Peyer's patch (tissue), 4 donors: Measurements from ENCODE around the gene PHACTR1.

Source experiments
- POLR2A ChIP-seq, 2 donors: fragments of 450-650 bp; IDR thresholded peaks; one replicate each; pipeline ENCODE4 v1.5.1; 2017; ENCODE audit warnings: antibody characterized with exemption in 2 of 2, mild to moderate bottlenecking in 2 of 2, moderate library complexity in 2 of 2
- TF ChIP-seq, protein P1 (sequence below), 6 experiments: fragments of 450-650 bp in 4 of 6; fragments of 200-600 bp in 2 of 6; sonication (generic) in 1 of 6; IDR thresholded peaks; one replicate each; pipeline ENCODE4 v1.5.1; 2017 to 2019; ENCODE audit warnings: antibody characterized with exemption in 6 of 6, mild to moderate bottlenecking in 3 of 6, moderate library complexity in 1 of 6

DNA sequence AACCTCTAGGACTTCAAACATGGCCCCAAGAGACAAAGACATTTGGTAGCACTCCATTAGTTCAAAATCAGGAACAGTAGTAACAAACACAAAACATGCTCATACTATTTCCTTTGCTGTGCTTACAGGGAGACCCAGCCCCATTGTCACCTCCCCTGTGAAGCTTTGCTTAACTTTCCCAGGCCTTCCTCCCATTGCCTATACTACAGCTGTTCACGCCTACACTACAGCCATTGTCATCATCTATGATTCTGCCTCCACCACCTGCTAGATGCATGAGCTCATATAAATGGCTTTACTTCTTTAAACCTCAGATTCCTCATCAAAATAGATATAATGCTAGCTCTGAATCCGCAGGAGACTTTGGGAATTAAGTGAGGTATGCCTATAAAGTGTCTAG, 8.7 kb downstream of the PHACTR1 start:
- no peak for TF ChIP-seq POLR2A (IDR thresholded peaks at IDR 0.05)
- TF ChIP-seq, protein P1, sequence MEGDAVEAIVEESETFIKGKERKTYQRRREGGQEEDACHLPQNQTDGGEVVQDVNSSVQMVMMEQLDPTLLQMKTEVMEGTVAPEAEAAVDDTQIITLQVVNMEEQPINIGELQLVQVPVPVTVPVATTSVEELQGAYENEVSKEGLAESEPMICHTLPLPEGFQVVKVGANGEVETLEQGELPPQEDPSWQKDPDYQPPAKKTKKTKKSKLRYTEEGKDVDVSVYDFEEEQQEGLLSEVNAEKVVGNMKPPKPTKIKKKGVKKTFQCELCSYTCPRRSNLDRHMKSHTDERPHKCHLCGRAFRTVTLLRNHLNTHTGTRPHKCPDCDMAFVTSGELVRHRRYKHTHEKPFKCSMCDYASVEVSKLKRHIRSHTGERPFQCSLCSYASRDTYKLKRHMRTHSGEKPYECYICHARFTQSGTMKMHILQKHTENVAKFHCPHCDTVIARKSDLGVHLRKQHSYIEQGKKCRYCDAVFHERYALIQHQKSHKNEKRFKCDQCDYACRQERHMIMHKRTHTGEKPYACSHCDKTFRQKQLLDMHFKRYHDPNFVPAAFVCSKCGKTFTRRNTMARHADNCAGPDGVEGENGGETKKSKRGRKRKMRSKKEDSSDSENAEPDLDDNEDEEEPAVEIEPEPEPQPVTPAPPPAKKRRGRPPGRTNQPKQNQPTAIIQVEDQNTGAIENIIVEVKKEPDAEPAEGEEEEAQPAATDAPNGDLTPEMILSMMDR (IDR thresholded peaks at IDR 0.05), result no peak
